Measurements from ENCODE around the gene KIRREL3.

KIRREL3 gene

GRCh38 chr11:126523441-126524205 is 476.9 kb downstream of the KIRREL3 start:
- no peak for TF ChIP-seq CTCF (IDR thresholded peaks at IDR 0.05; ENCODE audit: insufficient read depth, low read length, poor library complexity, severe bottlenecking)
- H3K36me3 ChIP-seq (ENCODE audit: control insufficient read depth, insufficient read depth, low read length): no peaks in the 10 kb centered on the region
- 0 out of 2 replicates have a peak, but pooled peaks cover 1% of the 10 kb centered on the region for H3K27me3 ChIP-seq (replicated peaks; ENCODE audit: control insufficient read depth, insufficient read depth, low read length)
- DNase-seq (ENCODE audit: extremely low read depth, insufficient read length): no peak
- no peak overlapping the region for H3K4me3 ChIP-seq (replicated peaks; ENCODE audit: low read depth, low read length)

GRCh38 chr11:126522606-126523005 is 478.0 kb downstream of the KIRREL3 start:
- no peak for DNase-seq (ENCODE audit: extremely low read depth, insufficient read length)
- Histone ChIP-seq H3K4me3 (replicated peaks; ENCODE audit: low read depth, low read length) (no peak overlapping the region), H3K27me3 (replicated peaks; ENCODE audit: control insufficient read depth, insufficient read depth, low read length) (peaks cover 1% of the 10 kb centered on the region; the same call in 1 of the 2 replicates), H3K36me3 (ENCODE audit: control insufficient read depth, insufficient read depth, low read length) (no peaks in the 10 kb centered on the region)
- no peak for TF ChIP-seq CTCF (IDR thresholded peaks at IDR 0.05; ENCODE audit: insufficient read depth, low read length, poor library complexity, severe bottlenecking)

DNA sequence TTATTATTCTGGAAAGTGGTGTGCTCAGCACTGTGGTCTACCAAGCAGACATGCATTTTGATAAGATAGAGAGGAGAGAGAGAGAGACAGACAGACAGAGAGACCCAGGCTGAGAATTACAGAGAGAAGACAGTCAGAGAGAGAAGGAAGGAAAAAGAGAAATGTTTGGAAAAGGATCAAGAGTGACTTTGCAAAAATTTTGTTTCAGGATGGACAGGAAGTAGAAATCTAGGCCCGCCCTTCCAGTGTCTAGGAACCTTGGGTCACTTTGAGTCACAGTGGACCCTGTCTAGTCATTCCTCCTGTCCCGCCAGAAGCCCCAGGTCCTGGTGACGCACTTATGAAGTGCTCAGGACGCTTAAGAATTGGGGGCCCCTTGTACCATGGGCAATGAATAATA is 478.4 kb downstream of the KIRREL3 start:
- no peak for TF ChIP-seq CTCF (IDR thresholded peaks at IDR 0.05; ENCODE audit: insufficient read depth, low read length, poor library complexity, severe bottlenecking)
- H3K27me3 ChIP-seq (replicated peaks; ENCODE audit: control insufficient read depth, insufficient read depth, low read length): peaks cover 1% of the 10 kb centered on the region; the same call in 1 of the 2 replicates

GRCh38 chr11:126521196-126521595 is 479.4 kb downstream of the KIRREL3 start:
- DNase-seq (ENCODE audit: extremely low read depth, insufficient read length): no peak
- no peaks in the 10 kb centered on the region for H3K36me3 ChIP-seq (ENCODE audit: control insufficient read depth, insufficient read depth, low read length)
- TF ChIP-seq CTCF (IDR thresholded peaks at IDR 0.05; ENCODE audit: insufficient read depth, low read length, poor library complexity, severe bottlenecking): no peak
- H3K27me3 ChIP-seq (replicated peaks; ENCODE audit: control insufficient read depth, insufficient read depth, low read length): no peaks in the 10 kb centered on the region; the same call in 1 of the 2 replicates
- H3K4me3 ChIP-seq (replicated peaks; ENCODE audit: low read depth, low read length): no peak overlapping the region

More for the DNA sequence above, 478.4 kb downstream of the KIRREL3 start:
- DNase-seq (ENCODE audit: extremely low read depth, insufficient read length): no peak
- Histone ChIP-seq H3K4me3 (replicated peaks; ENCODE audit: low read depth, low read length) (no peak overlapping the region), H3K36me3 (ENCODE audit: control insufficient read depth, insufficient read depth, low read length) (no peaks in the 10 kb centered on the region)

DNA sequence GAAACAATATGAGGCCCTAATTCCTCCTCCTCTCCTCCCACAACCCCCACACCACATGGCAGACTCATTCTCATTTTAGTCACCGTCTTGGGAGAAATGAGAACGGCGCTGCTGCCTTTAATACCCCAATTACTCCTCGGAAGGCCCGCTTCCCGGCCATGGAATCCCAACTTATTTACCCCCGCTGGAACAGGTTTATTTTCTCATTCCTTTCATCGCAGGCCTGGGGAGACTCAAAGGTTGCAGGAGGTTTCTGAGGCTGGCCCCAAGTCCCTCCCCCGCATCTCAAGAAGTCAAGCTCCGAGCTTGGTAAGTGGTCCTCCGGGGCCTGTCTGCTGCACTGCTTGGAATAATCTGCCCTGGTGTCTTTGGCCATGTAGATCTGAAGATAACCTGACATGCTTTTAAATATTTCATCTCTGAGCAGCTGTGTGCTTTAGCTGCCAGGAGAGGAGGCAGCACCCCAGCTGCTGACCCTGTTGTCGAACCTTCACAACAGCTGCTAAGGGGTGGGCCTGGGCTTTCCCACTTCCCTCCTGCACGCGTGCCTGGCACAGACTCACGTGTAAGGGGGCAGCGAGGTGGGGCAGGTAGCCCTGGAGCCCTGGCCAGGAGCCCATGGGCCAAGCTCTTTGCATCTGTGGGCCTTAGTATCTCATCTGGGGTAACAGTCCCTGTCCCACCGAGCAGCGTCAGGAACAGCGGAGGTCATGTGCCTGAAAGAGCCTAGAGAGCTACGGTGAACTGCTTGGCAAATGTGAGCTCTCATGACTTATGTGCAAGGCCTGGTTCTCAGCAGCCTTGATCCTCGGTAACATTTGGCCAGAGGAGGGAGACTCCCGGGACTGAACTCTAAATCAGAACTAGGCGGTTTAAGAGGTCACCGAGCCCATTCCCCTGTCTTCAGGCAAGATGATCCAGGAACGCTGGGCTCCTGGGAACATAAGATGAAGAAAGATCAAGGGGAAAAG is 480.5 kb downstream of the KIRREL3 start:
- Histone ChIP-seq H3K4me3 (replicated peaks; ENCODE audit: low read depth, low read length) (no peak overlapping the region), H3K27me3 (replicated peaks; ENCODE audit: control insufficient read depth, insufficient read depth, low read length) (no peaks in the 10 kb centered on the region; the same call in 1 of the 2 replicates), H3K36me3 (ENCODE audit: control insufficient read depth, insufficient read depth, low read length) (no peaks in the 10 kb centered on the region)
- DNase-seq (ENCODE audit: extremely low read depth, insufficient read length): no peak
- no peak for TF ChIP-seq CTCF (IDR thresholded peaks at IDR 0.05; ENCODE audit: insufficient read depth, low read length, poor library complexity, severe bottlenecking)
